ENCODE measurements around the gene CALR. TPM values are rescaled to one million over a fixed set of nuclear protein-coding genes. Genes with fewer than 3 reads are reported as not detected.

CALR gene
- total RNA-seq, 2 experiments from 2014 or later: 407 to 431 TPM

DNA sequence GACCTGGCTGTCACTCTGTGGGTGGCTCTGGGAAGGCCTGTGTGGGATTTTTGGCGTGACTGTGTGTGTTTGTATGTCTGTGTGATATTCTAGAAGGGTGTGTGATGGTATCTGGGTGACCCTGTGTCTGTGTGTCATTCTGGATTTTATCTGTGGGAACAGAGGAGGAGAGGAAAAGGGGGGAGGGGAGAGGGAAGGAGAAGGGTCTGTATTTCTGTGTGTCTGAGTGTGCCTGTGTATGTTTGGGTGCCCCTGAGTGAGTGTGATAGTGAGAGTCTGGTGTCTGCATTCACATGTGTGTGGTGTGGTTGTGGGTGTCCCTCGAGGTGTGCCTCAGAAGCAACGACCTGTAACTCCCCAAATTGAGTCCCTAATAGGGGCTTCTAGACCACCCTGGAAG is 48.8 kb downstream of the CALR start:
- CTCF ChIA-PET: no interaction called here
- no peaks in the 10 kb centered on the region for H3K9me3 Mint-ChIP-seq
- no peaks in the 10 kb centered on the region for H3K4me1 Mint-ChIP-seq (ENCODE audit: low read depth)
- H3K27me3 Mint-ChIP-seq (ENCODE audit: low read depth): no peaks in the 10 kb centered on the region
- no peak for DNase-seq
- H3K36me3 Mint-ChIP-seq (ENCODE audit: low read depth): no peaks in the 10 kb centered on the region
- no peak overlapping the region for H3K4me3 Mint-ChIP-seq
- intact Hi-C loops (cut with micrococcal nuclease): no loop called here
- H3K27ac Mint-ChIP-seq: no peak overlapping the region

DNA sequence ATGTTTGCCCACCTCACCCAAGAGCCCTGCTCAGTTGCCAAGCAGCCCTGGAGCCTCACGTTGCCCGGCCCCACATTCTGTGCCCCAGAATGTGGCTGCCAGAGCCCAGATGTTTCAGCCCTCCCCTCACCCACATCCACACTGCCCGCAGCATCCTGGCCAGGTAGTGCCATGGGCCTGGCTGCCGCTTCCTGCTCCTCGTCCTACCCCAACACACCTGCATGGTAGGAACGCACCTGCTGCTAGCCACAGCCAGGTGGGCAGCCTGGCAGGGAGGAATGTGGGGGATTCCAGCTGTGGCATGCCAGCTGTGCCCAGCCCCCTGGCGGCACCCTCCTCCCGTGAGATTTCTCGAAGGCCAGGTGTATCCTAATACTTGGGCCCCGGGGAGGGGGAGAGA is 49.4 kb downstream of the CALR start:
- CTCF ChIA-PET: no interaction called here

DNA sequence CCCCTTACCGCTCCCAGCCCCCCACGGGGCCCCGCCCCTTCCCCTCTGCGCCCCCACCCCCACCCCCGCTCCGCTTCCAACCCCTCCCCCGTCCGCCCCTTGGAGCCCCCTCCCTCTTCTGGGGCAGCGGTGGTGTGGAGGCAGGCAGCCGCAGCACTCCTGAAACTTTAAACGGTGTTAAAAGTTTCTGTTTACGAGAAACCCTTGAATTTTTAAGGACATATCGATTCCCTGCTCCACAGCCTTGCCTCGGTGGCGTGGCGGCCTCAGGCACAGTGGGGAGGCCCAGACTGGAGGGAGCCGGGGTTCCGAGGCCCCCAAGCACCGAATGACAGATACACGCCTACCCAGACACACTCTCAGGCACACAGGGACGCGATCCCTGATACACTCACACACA is 52.0 kb downstream of the CALR start:
- peaks cover 5% of the 10 kb centered on the region for H3K4me1 Mint-ChIP-seq (ENCODE audit: low read depth)
- DNase-seq: no peak
- no peak overlapping the region for H3K4me3 Mint-ChIP-seq
- CTCF ChIA-PET: no interaction called here
- H3K27ac Mint-ChIP-seq: no peak overlapping the region
- intact Hi-C loops (cut with micrococcal nuclease): no loop called here
- no peaks in the 10 kb centered on the region for H3K27me3 Mint-ChIP-seq (ENCODE audit: low read depth)
- H3K36me3 Mint-ChIP-seq (ENCODE audit: low read depth): no peaks in the 10 kb centered on the region
- H3K9me3 Mint-ChIP-seq: no peaks in the 10 kb centered on the region

More for the DNA sequence above, 49.4 kb downstream of the CALR start:
- no peak for DNase-seq
- Mint-ChIP-seq H3K27ac (no peak overlapping the region), H3K4me1 (ENCODE audit: low read depth) (no peaks in the 10 kb centered on the region), H3K36me3 (ENCODE audit: low read depth) (no peaks in the 10 kb centered on the region), H3K27me3 (ENCODE audit: low read depth) (no peaks in the 10 kb centered on the region), H3K9me3 (no peaks in the 10 kb centered on the region), H3K4me3 (no peak overlapping the region)
- intact Hi-C loops (cut with micrococcal nuclease): no loop called here

- no peak for DNase-seq
- CTCF ChIA-PET: no interaction called here
- Mint-ChIP-seq H3K4me1 (ENCODE audit: low read depth) (peaks cover 5% of the 10 kb centered on the region), H3K27ac (no peak overlapping the region), H3K4me3 (no peak overlapping the region), H3K9me3 (no peaks in the 10 kb centered on the region), H3K36me3 (ENCODE audit: low read depth) (no peaks in the 10 kb centered on the region), H3K27me3 (ENCODE audit: low read depth) (no peaks in the 10 kb centered on the region)
- intact Hi-C loops (cut with micrococcal nuclease): no loop called here
These were observed 52.4 kb downstream of the CALR start for GRCh38 chr19:12990853-12991252.

GRCh38 chr19:12991296-12991695 is 52.9 kb downstream of the CALR start:
- CTCF ChIA-PET: interaction anchor here (3.6 kb wide), 1 partner anchor 26 kb away, joined by 12 read pairs; no protein-coding TSS in a partner anchor
- intact Hi-C loops (cut with micrococcal nuclease): no loop called here
- Mint-ChIP-seq H3K36me3 (ENCODE audit: low read depth) (no peaks in the 10 kb centered on the region), H3K27ac (no peak overlapping the region), H3K4me1 (ENCODE audit: low read depth) (peaks cover 7% of the 10 kb centered on the region), H3K4me3 (no peak overlapping the region), H3K9me3 (no peaks in the 10 kb centered on the region), H3K27me3 (ENCODE audit: low read depth) (no peaks in the 10 kb centered on the region)
- no peak for DNase-seq

DNA sequence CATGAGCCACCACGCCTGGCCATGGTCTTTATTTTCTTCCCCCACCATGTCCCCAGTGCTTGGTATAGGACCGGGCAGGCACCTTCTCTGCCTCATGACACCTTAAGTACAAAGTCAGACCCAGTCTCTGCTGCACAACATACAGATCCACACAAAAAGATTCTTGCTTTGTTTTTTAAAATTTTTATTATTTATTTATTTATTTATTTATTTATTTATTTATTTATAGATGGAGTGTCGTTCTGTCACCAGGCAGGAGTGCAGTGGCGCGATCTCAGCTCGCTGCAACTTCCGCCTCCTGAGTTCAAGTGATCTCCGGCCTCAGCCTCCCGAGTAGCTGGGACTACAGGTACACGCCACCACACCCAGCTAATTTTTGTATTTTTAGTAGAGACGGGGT is 54.3 kb downstream of the CALR start:
- Mint-ChIP-seq H3K36me3 (ENCODE audit: low read depth) (no peaks in the 10 kb centered on the region), H3K4me1 (ENCODE audit: low read depth) (peaks cover 9% of the 10 kb centered on the region), H3K4me3 (no peak overlapping the region), H3K9me3 (no peaks in the 10 kb centered on the region), H3K27me3 (ENCODE audit: low read depth) (no peaks in the 10 kb centered on the region), H3K27ac (no peak overlapping the region)
- CTCF ChIA-PET: interaction anchor here (1.0 to 3.6 kb wide), 2 partner anchors 27 to 38 kb away, joined by 3 to 12 read pairs; no protein-coding TSS in a partner anchor
- intact Hi-C loops (cut with micrococcal nuclease): no loop called here
- DNase-seq: no peak

- Mint-ChIP-seq H3K36me3 (ENCODE audit: low read depth) (no peaks in the 10 kb centered on the region), H3K4me1 (ENCODE audit: low read depth) (peaks cover 9% of the 10 kb centered on the region), H3K27ac (no peak overlapping the region), H3K27me3 (ENCODE audit: low read depth) (no peaks in the 10 kb centered on the region), H3K4me3 (no peak overlapping the region), H3K9me3 (no peaks in the 10 kb centered on the region)
- no peak for DNase-seq
- CTCF ChIA-PET: interaction anchor here (3.6 kb wide), 1 partner anchor 28 kb away, joined by 12 read pairs; no protein-coding TSS in a partner anchor
- intact Hi-C loops (cut with micrococcal nuclease): no loop called here
These were observed 55.2 kb downstream of the CALR start for GRCh38 chr19:12993562-12993961.

Small RNA genes lying within 50 kb of the gene (microRNA-seq; reads per million reads assigned to microRNA genes)
- gene MIR5695 (ENCODE audit: borderline microRNAs expressed, borderline replicate concordance) (not detected), gene MIR6515 (ENCODE audit: borderline microRNAs expressed, borderline replicate concordance) (6.0 reads per million, percentile 7 among the genes with 10 or more reads in this experiment)

Other genes starting within 250 kb of the CALR start
- 1 to 10 TPM; 7.2 to 8.7 TPM for gene FBXW9, start 242.0 kb upstream of the CALR start, total RNA-seq
- 10 to 100 TPM; 80.7 to 81.1 TPM for gene TNPO2, start 214.7 kb upstream of the CALR start, total RNA-seq
- 100 to 1,000 TPM; 119 to 126 TPM for gene TRIR, start 203.9 kb upstream of the CALR start, total RNA-seq
- 10 to 100 TPM; 47.7 TPM for gene GET3, start 201.1 kb upstream of the CALR start, total RNA-seq
- not detected for gene BEST2, start 186.8 kb upstream of the CALR start, total RNA-seq
- 10 to 100 TPM; 14.0 to 14.9 TPM for gene HOOK2, start 163.1 kb upstream of the CALR start, total RNA-seq
- gene JUNB, start 147.1 kb upstream of the CALR start, total RNA-seq: 100 to 1,000 TPM; 292 to 296 TPM
- gene PRDX2, start 136.8 kb upstream of the CALR start, total RNA-seq: 100 to 1,000 TPM; 237 to 249 TPM
- 10 to 100 TPM; 41.4 to 43.2 TPM for gene THSD8, start 136.5 kb upstream of the CALR start, total RNA-seq
- gene RNASEH2A, start 132.0 kb upstream of the CALR start, total RNA-seq: 10 to 100 TPM; 54.8 to 55.6 TPM
- not detected for gene RTBDN, start 104.0 kb upstream of the CALR start, total RNA-seq
- 1 to 10 TPM; 1.2 to 1.5 TPM for gene MAST1, start 100.1 kb upstream of the CALR start, total RNA-seq
- 10 to 100 TPM; 30.9 to 31.6 TPM for gene DNASE2, start 57.2 kb upstream of the CALR start, total RNA-seq
- gene KLF1, start 51.4 kb upstream of the CALR start, total RNA-seq: under 1 TPM; 0.17 to 0.21 TPM
- 10 to 100 TPM; 36.3 to 38.3 TPM for gene GCDH, start 47.4 kb upstream of the CALR start, total RNA-seq
- 1 to 10 TPM; 3.4 to 5.4 TPM for gene SYCE2, start 19.3 kb upstream of the CALR start, total RNA-seq
- gene FARSA, start 4.9 kb upstream of the CALR start, total RNA-seq: 10 to 100 TPM; 77.9 to 82.8 TPM
- 100 to 1,000 TPM; 219 to 223 TPM for gene RAD23A, start 7.3 kb downstream of the CALR start, total RNA-seq
- 10 to 100 TPM; 27.4 to 28.6 TPM for gene GADD45GIP1, start 18.6 kb downstream of the CALR start, total RNA-seq
- not detected for gene DAND5, start 31.0 kb downstream of the CALR start, total RNA-seq
- 1 to 10 TPM; 6.2 to 6.4 TPM for gene NFIX, start 56.9 kb downstream of the CALR start, total RNA-seq
- 1 to 10 TPM; 1.8 to 2.2 TPM for gene LYL1, start 164.2 kb downstream of the CALR start, total RNA-seq
- gene TRMT1, start 178.1 kb downstream of the CALR start, total RNA-seq: 10 to 100 TPM; 55.8 to 59.6 TPM
- gene NACC1, start 179.7 kb downstream of the CALR start, total RNA-seq: 10 to 100 TPM; 41.3 to 45.0 TPM
- 10 to 100 TPM; 48.3 to 48.9 TPM for gene STX10, start 211.8 kb downstream of the CALR start, total RNA-seq
- gene IER2, start 211.8 kb downstream of the CALR start, total RNA-seq: 100 to 1,000 TPM; 120 to 123 TPM